Thyroid gland (tissue), 4 donors: ENCODE results near the gene ADAMTS15.

Experiments used
- POLR2A ChIP-seq, 2 donors: fragments of 450-650 bp; IDR thresholded peaks; one replicate each; pipeline ENCODE4 v1.6.1; 2017; ENCODE audit warnings: antibody characterized with exemption in 2 of 2, mild to moderate bottlenecking in 2 of 2, moderate library complexity in 1 of 2
- TF ChIP-seq, protein P1 (sequence below), 6 experiments: fragments of 200-600 bp in 3 of 6; fragments of 450-650 bp in 3 of 6; sonication (generic) in 3 of 6; IDR thresholded peaks; one replicate each; pipeline ENCODE4 v1.5.1; 2016 to 2019; ENCODE audit warnings: antibody characterized with exemption in 6 of 6, mild to moderate bottlenecking in 2 of 6, inconsistent platforms in 1 of 6, moderate library complexity in 1 of 6

- TF ChIP-seq, protein P1, sequence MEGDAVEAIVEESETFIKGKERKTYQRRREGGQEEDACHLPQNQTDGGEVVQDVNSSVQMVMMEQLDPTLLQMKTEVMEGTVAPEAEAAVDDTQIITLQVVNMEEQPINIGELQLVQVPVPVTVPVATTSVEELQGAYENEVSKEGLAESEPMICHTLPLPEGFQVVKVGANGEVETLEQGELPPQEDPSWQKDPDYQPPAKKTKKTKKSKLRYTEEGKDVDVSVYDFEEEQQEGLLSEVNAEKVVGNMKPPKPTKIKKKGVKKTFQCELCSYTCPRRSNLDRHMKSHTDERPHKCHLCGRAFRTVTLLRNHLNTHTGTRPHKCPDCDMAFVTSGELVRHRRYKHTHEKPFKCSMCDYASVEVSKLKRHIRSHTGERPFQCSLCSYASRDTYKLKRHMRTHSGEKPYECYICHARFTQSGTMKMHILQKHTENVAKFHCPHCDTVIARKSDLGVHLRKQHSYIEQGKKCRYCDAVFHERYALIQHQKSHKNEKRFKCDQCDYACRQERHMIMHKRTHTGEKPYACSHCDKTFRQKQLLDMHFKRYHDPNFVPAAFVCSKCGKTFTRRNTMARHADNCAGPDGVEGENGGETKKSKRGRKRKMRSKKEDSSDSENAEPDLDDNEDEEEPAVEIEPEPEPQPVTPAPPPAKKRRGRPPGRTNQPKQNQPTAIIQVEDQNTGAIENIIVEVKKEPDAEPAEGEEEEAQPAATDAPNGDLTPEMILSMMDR (IDR thresholded peaks at IDR 0.05), result no peak
- TF ChIP-seq POLR2A (IDR thresholded peaks at IDR 0.05), result no peak
Observed at GRCh38 chr11:130475426-130476053, 27.1 kb downstream of the ADAMTS15 start.
